ENCODE data around the gene LMO4.

The LMO4 gene

GRCh38 chr1:87338566-87338965 lies 9.9 kb downstream of the LMO4 start:
- H3K79me2 ChIP-seq (ENCODE audit: low read length): peaks cover 98% of the 10 kb centered on the region
- H3K27me3 ChIP-seq (replicated peaks; ENCODE audit: insufficient read depth, low read length): no peaks in the 10 kb centered on the region

GRCh38 chr1:87344231-87344630 lies 15.6 kb downstream of the LMO4 start:
- Histone ChIP-seq H3K4me1 (ENCODE audit: low read length) (no peaks in the 10 kb centered on the region), H3K9ac (ENCODE audit: low read length) (no peak overlapping the region), H3K4me2 (ENCODE audit: low read depth, low read length) (no peak overlapping the region), H3K27me3 (replicated peaks; ENCODE audit: insufficient read depth, low read length) (no peaks in the 10 kb centered on the region), H3K9me3 (replicated peaks; ENCODE audit: insufficient read depth, low read length) (no peaks in the 10 kb centered on the region), H2AFZ (ENCODE audit: low read length) (no peak overlapping the region), H3K36me3 (replicated peaks; ENCODE audit: insufficient read depth, low read length) (peaks cover 17% of the 10 kb centered on the region), H3K27ac (ENCODE audit: low read length) (no peak overlapping the region), H3K4me3 (ENCODE audit: low read length) (no peak overlapping the region), H3K79me2 (ENCODE audit: low read length) (peaks cover 59% of the 10 kb centered on the region), H3K9me2 (replicated peaks; ENCODE audit: insufficient read depth, low read length) (no peaks in the 10 kb centered on the region), H4K20me1 (ENCODE audit: insufficient read depth, low read length) (no peaks in the 10 kb centered on the region; the same call in 1 of the 2 replicates), H3F3A (ENCODE audit: insufficient read depth, low read length) (peaks cover 20% of the 10 kb centered on the region; the same call in 1 of the 2 replicates)
- TF ChIP-seq EZH2phosphoT487 (IDR thresholded peaks at IDR 0.05; ENCODE audit: low read length) (no peak), CTCF (IDR thresholded peaks at IDR 0.05; ENCODE audit: low read length) (no peak), EZH2 (optimal IDR thresholded peaks at IDR 0.05; ENCODE audit: low read depth, low read length) (no peak)
- DNase-seq: no peak

More at GRCh38 chr1:87338566-87338965, 9.9 kb downstream of the LMO4 start:
- Histone ChIP-seq H3K4me1 (ENCODE audit: low read length) (peaks cover 12% of the 10 kb centered on the region), H4K20me1 (ENCODE audit: insufficient read depth, low read length) (peaks cover 5% of the 10 kb centered on the region; the same call in 1 of the 2 replicates), H3K9me3 (replicated peaks; ENCODE audit: insufficient read depth, low read length) (no peaks in the 10 kb centered on the region), H3K4me3 (ENCODE audit: low read length) (no peak overlapping the region), H3K27ac (ENCODE audit: low read length) (no peak overlapping the region), H3F3A (ENCODE audit: insufficient read depth, low read length) (peaks cover 28% of the 10 kb centered on the region), H2AFZ (ENCODE audit: low read length) (no peak overlapping the region), H3K4me2 (ENCODE audit: low read depth, low read length) (no peak overlapping the region), H3K9me2 (replicated peaks; ENCODE audit: insufficient read depth, low read length) (no peaks in the 10 kb centered on the region), H3K36me3 (replicated peaks; ENCODE audit: insufficient read depth, low read length) (peaks cover 28% of the 10 kb centered on the region), H3K9ac (ENCODE audit: low read length) (no peak overlapping the region)
- no peak for DNase-seq
- TF ChIP-seq EZH2 (optimal IDR thresholded peaks at IDR 0.05; ENCODE audit: low read depth, low read length): no peak

GRCh38 chr1:87346130-87346814 lies 17.6 kb downstream of the LMO4 start:
- H3K27me3 ChIP-seq (replicated peaks; ENCODE audit: insufficient read depth, low read length): no peaks in the 10 kb centered on the region
- H2AFZ ChIP-seq (ENCODE audit: low read length): no peak overlapping the region
- DNase-seq: no peak
- H3K27ac ChIP-seq (ENCODE audit: low read length): no peak overlapping the region
- peaks cover 13% of the 10 kb centered on the region for H3K36me3 ChIP-seq (replicated peaks; ENCODE audit: insufficient read depth, low read length)
- peaks cover 20% of the 10 kb centered on the region; the same call in 1 of the 2 replicates for H3F3A ChIP-seq (ENCODE audit: insufficient read depth, low read length)
- H3K9ac ChIP-seq (ENCODE audit: low read length): no peak overlapping the region
- H3K4me2 ChIP-seq (ENCODE audit: low read depth, low read length): no peak overlapping the region
- no peaks in the 10 kb centered on the region for H3K4me1 ChIP-seq (ENCODE audit: low read length)
- no peaks in the 10 kb centered on the region for H3K9me2 ChIP-seq (replicated peaks; ENCODE audit: insufficient read depth, low read length)
- no peaks in the 10 kb centered on the region for H3K9me3 ChIP-seq (replicated peaks; ENCODE audit: insufficient read depth, low read length)
- H3K79me2 ChIP-seq (ENCODE audit: low read length): peaks cover 38% of the 10 kb centered on the region
- no peaks in the 10 kb centered on the region; the same call in 1 of the 2 replicates for H4K20me1 ChIP-seq (ENCODE audit: insufficient read depth, low read length)
- no peak overlapping the region for H3K4me3 ChIP-seq (ENCODE audit: low read length)
- no peak for TF ChIP-seq EZH2phosphoT487 (IDR thresholded peaks at IDR 0.05; ENCODE audit: low read length)
- TF ChIP-seq CTCF (IDR thresholded peaks at IDR 0.05; ENCODE audit: low read length): no peak
- TF ChIP-seq EZH2 (optimal IDR thresholded peaks at IDR 0.05; ENCODE audit: low read depth, low read length): no peak

Measured in MM.1S (cell line).